Activated T-helper 1 cell treated with anti-CD3 and anti-CD28 coated beads, Interleukin-12 subunit alpha, Interleukin-12 subunit beta, Interleukin-2, Interleukin-4 antibody, amounts not matched to agents 30 ng/mL and 10 ng/mL and 1 ng/mL, durations not matched to agents 14 hours and 24 hours and 36 hours (primary cell): ENCODE data around the gene USP13. TPM values are rescaled to one million over a fixed set of nuclear protein-coding genes. Genes with fewer than 3 reads are reported as not detected.

Source experiments
- DNase-seq: peaks from one replicate; pipeline ENCODE4 v3.0.0; 2021; ENCODE audit warnings: low spot score
- H3K27ac Mint-ChIP-seq: one replicate; pipeline ENCODE4 v1.8.0; 2021; ENCODE audit warnings: mild to moderate bottlenecking, mixed read lengths
- H3K27me3 Mint-ChIP-seq: one replicate; pipeline ENCODE4 v1.8.0; 2022; ENCODE audit warnings: mild to moderate bottlenecking, moderate library complexity, mixed read lengths; ENCODE audit not compliant: insufficient read depth
- H3K36me3 Mint-ChIP-seq: one replicate; pipeline ENCODE4 v1.8.0; 2021; ENCODE audit warnings: low read depth, mixed read lengths
- H3K4me1 Mint-ChIP-seq: one replicate; pipeline ENCODE4 v1.8.0; 2021; ENCODE audit warnings: low read depth, mixed read lengths
- H3K4me3 Mint-ChIP-seq: one replicate; pipeline ENCODE4 v1.8.0; 2021; ENCODE audit warnings: mild to moderate bottlenecking, moderate library complexity, mixed read lengths
- H3K9me3 Mint-ChIP-seq: one replicate; pipeline ENCODE4 v1.8.0; 2021; ENCODE audit warnings: mixed read lengths
- intact Hi-C: fragments of 100-400 bp; cut with micrococcal nuclease; formaldehyde crosslinking; loops from one replicate; pipeline ENCODE4 v1.15.1; 2024
- total RNA-seq: library from RNA; stranded (reverse); gene quantifications from 2 replicates; pipeline ENCODE4 v1.2.3, GENCODE V29; 2022

The USP13 gene
- total RNA-seq, 1 donor from 2014 or later: 11.3 TPM

GRCh38 chr3:179734497-179735281 is 81.8 kb downstream of the USP13 start:
- Mint-ChIP-seq H3K27ac (no peak overlapping the region), H3K4me3 (no peak overlapping the region), H3K27me3 (no peaks in the 10 kb centered on the region), H3K36me3 (peaks cover 5% of the 10 kb centered on the region), H3K4me1 (no peaks in the 10 kb centered on the region), H3K9me3 (no peaks in the 10 kb centered on the region)
- DNase-seq: no peak
- intact Hi-C loops: no loop called here

DNA sequence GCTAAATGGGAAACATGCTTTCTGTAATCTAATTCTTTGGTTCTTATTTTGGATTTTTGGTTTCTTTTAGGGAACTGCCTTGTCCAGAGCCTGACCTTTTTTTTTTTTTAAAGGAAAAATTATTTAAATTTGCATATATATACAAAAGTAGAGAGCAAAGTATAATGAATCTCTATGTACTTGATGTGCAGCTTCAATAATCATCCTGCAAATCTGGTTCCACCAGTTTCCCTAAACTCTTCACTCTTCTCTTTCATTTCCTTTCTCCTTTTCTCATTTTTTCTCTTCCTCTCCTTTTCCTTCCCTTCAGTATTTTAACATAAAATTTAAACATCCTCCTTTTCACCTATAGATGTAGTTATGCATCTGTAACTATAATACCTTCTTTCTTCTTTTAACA is 82.5 kb downstream of the USP13 start:
- no peak for DNase-seq
- Mint-ChIP-seq H3K27me3 (no peaks in the 10 kb centered on the region), H3K4me1 (peaks cover 5% of the 10 kb centered on the region), H3K4me3 (no peak overlapping the region), H3K9me3 (no peaks in the 10 kb centered on the region), H3K27ac (no peak overlapping the region), H3K36me3 (peaks cover 5% of the 10 kb centered on the region)
- intact Hi-C loops: no loop called here

DNA sequence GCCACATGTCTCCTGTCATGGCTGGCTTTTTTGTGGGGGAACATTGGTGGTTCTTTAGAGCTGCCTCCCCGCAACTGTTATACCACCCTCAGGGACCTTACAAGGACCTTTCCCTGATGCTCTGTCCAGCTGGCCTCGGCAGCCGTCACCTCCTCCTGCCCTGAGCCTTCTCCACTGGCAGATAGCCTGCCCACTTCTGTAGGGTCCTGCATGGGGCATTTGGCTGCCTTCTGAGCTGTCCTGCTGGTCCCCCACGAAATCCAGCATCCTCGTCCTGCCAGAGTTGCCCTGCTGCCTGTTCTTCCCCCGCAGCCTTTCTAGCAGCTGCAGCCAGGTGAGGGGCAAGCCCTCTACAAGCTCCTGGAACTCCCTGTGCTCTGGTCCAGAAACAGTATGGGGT is 86.2 kb downstream of the USP13 start:
- no peak for DNase-seq
- no peak overlapping the region for H3K27ac Mint-ChIP-seq
- no peak overlapping the region for H3K4me3 Mint-ChIP-seq
- intact Hi-C loops: no loop called here
- peaks cover 4% of the 10 kb centered on the region for H3K36me3 Mint-ChIP-seq
- H3K27me3 Mint-ChIP-seq: no peaks in the 10 kb centered on the region
- peaks cover 8% of the 10 kb centered on the region for H3K4me1 Mint-ChIP-seq
- no peaks in the 10 kb centered on the region for H3K9me3 Mint-ChIP-seq

GRCh38 chr3:179739816-179740594 is 87.2 kb downstream of the USP13 start:
- peaks cover 8% of the 10 kb centered on the region for H3K4me1 Mint-ChIP-seq
- no peak for DNase-seq
- H3K27ac Mint-ChIP-seq: no peak overlapping the region
- peaks cover 4% of the 10 kb centered on the region for H3K36me3 Mint-ChIP-seq
- H3K9me3 Mint-ChIP-seq: no peaks in the 10 kb centered on the region
- no peak overlapping the region for H3K4me3 Mint-ChIP-seq
- intact Hi-C loops: no loop called here
- no peaks in the 10 kb centered on the region for H3K27me3 Mint-ChIP-seq

DNA sequence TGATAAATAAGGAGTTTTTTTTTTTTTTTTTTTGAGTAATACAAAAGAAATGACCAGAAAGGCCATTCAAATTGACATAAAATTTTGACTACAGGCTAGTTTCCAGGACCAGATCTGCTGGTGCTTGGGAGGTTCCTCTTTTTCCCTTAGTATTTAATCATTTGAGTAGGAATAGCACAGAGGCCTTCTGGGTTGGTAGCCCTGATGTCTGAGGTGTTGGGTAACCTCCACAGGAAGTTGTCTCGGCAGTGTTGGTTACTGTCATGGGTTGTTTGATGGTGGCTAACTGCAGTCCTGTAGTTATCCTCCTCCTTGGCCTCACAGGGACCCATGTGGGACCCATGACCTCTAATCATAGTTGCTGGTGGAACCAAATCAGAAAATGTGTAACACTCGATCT is 91.1 kb downstream of the USP13 start:
- Mint-ChIP-seq H3K27ac (no peak overlapping the region), H3K9me3 (no peaks in the 10 kb centered on the region), H3K4me3 (no peak overlapping the region), H3K36me3 (peaks cover 4% of the 10 kb centered on the region), H3K27me3 (no peaks in the 10 kb centered on the region), H3K4me1 (peaks cover 8% of the 10 kb centered on the region)
- no peak for DNase-seq
- intact Hi-C loops: no loop called here

GRCh38 chr3:179744667-179745066 is 91.8 kb downstream of the USP13 start:
- no peak for DNase-seq
- H3K36me3 Mint-ChIP-seq: peaks cover 4% of the 10 kb centered on the region
- H3K27me3 Mint-ChIP-seq: no peaks in the 10 kb centered on the region
- peaks cover 8% of the 10 kb centered on the region for H3K4me1 Mint-ChIP-seq
- H3K4me3 Mint-ChIP-seq: no peak overlapping the region
- intact Hi-C loops: no loop called here
- H3K27ac Mint-ChIP-seq: no peak overlapping the region
- no peaks in the 10 kb centered on the region for H3K9me3 Mint-ChIP-seq

- no peak overlapping the region for H3K4me3 Mint-ChIP-seq
- intact Hi-C loops: no loop called here
Observed at GRCh38 chr3:179745079-179745478, 92.2 kb downstream of the USP13 start.

DNA sequence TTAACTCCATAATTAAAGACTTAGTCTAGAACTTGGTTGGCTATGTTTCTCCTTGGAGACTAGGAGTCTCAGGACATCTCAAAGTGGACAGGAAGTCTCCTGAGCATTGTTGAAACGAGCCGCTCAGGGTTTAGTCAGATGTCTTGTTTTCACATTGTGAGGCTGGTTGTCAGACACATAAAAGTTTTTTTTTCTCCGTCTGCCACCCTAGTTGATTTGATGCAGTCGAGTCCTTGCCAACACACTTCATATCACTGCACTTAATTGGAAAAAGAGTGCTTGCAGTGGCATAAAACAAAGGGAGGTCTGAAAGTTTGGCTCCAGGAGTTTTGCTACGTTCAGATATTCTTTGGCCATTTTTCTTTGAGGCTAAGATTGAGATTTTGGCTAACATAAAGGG is 92.9 kb downstream of the USP13 start:
- DNase-seq: no peak
- peaks cover 4% of the 10 kb centered on the region for H3K36me3 Mint-ChIP-seq
- no peak overlapping the region for H3K4me3 Mint-ChIP-seq
- no peaks in the 10 kb centered on the region for H3K9me3 Mint-ChIP-seq
- H3K4me1 Mint-ChIP-seq: no peaks in the 10 kb centered on the region
- intact Hi-C loops: no loop called here
- no peaks in the 10 kb centered on the region for H3K27me3 Mint-ChIP-seq
- no peak overlapping the region for H3K27ac Mint-ChIP-seq

More at GRCh38 chr3:179745079-179745478, 92.2 kb downstream of the USP13 start:
- Mint-ChIP-seq H3K4me1 (peaks cover 5% of the 10 kb centered on the region), H3K27me3 (no peaks in the 10 kb centered on the region), H3K36me3 (peaks cover 4% of the 10 kb centered on the region), H3K27ac (no peak overlapping the region), H3K9me3 (no peaks in the 10 kb centered on the region)
- no peak for DNase-seq

GRCh38 chr3:179750720-179751328 is 98.0 kb downstream of the USP13 start:
- Mint-ChIP-seq H3K36me3 (no peaks in the 10 kb centered on the region), H3K4me1 (no peaks in the 10 kb centered on the region), H3K4me3 (no peak overlapping the region), H3K9me3 (no peaks in the 10 kb centered on the region), H3K27me3 (no peaks in the 10 kb centered on the region), H3K27ac (no peak overlapping the region)
- intact Hi-C loops: no loop called here
- no peak for DNase-seq

- DNase-seq: no peak
- Mint-ChIP-seq H3K9me3 (no peaks in the 10 kb centered on the region), H3K27me3 (no peaks in the 10 kb centered on the region), H3K4me1 (no peaks in the 10 kb centered on the region), H3K36me3 (peaks cover 5% of the 10 kb centered on the region), H3K27ac (no peak overlapping the region), H3K4me3 (no peak overlapping the region)
- intact Hi-C loops: no loop called here
Observed at GRCh38 chr3:179760944-179761343, 108.1 kb downstream of the USP13 start.

DNA sequence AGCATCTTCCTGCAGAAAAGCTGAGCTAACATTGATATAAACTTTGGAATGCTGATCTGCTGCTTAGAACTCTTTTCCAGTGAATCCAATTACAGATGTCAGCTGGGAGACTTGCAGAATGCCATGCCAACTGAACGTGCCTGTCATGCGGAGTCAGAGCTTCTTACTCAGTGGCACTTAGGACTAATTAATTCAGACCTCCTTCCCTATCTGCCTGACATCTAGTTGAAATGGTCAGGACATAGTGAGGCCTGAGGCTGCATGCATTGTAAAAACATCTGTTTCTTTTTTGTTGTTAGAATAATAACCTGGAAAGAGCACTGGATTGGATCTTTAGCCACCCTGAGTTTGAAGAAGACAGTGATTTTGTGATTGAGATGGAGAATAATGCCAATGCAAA is 112.6 kb downstream of the USP13 start:
- no peaks in the 10 kb centered on the region for H3K9me3 Mint-ChIP-seq

GRCh38 chr3:179766416-179767133 is 113.7 kb downstream of the USP13 start:
- Mint-ChIP-seq H3K4me3 (no peak overlapping the region), H3K4me1 (no peaks in the 10 kb centered on the region), H3K27me3 (no peaks in the 10 kb centered on the region), H3K36me3 (peaks cover 4% of the 10 kb centered on the region), H3K9me3 (no peaks in the 10 kb centered on the region), H3K27ac (no peak overlapping the region)
- DNase-seq: no peak
- intact Hi-C loops: no loop called here

More for the DNA sequence above, 112.6 kb downstream of the USP13 start:
- DNase-seq: no peak
- intact Hi-C loops: no loop called here
- Mint-ChIP-seq H3K4me3 (no peak overlapping the region), H3K27ac (no peak overlapping the region), H3K27me3 (no peaks in the 10 kb centered on the region), H3K36me3 (peaks cover 5% of the 10 kb centered on the region), H3K4me1 (no peaks in the 10 kb centered on the region)
